Stimulated activated CD8-positive, alpha-beta memory T cell treated with anti-CD3 and anti-CD28 coated beads, Interleukin-15, amount 100 ng/mL, for 24 hours (primary cell): ENCODE data around the gene SIRPG.

Experiments used
- DNase-seq: peaks from one replicate; pipeline ENCODE4 v3.0.0-alpha.2; 2020; ENCODE audit warnings: low read depth

The SIRPG gene

DNA sequence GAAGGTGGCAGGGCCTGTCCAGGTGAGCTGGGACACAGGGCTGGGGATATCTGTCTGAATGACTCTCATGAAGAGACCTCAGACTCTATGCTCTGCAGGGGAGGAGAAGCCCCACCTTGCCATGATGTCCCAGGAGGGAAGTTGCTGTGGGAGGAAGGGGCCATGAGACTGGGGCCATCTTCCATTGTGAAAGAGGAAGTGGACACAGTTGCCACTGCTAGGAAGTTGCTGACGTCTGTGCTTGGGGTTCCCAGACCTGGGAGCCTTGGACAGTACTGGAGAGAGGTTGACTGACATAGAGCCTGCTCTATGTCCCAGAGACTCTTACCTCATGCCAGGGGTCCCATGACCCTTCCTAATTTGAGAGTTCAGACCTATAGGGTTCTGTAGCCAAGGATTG is 62.2 kb downstream of the SIRPG start:
- DNase-seq = no peak

DNA sequence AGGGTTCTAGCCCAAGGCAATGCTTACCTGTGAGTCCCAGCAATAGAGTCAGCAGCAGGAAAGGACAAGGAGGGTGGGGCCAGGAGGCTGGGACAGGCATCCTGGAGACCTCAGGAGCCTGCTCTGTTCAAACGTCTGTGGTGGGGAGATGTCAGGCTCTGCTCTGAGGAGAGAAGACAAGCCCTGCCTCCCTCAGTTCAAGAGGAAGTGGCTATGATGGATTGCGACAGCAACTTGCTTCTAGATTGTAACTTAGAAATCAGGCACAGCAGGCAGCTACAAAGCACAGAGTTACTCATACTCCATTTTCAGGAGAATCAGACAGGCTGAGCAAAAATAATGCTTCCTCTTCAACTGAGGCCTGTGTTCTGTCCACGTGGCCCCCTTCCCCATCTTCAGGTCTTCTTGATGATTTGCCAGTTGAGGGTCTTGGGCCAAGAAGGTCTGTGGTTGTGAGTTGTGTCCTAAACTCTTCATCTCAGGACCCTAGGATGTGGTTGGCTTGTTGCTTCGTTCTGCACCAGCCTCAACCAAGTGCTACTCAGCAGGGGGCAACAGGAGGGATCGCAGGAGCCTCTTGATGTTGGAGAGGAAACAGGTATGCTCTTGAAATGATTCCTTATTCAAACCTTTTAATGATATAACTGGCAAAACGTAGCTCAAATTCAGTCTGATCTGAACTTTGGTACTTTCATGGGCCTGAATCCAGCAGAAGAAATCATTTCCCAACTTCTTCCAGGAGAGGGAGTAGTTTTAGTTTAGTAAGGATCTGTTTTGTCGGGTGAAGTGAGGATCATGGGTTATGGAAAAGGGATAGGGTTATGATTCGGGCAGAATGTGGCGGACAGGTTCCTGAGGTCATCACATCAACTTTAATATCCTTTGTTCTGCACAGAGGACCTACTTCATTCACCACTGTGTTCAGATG is 68.8 kb downstream of the SIRPG start:
- DNase-seq = no peak

DNA sequence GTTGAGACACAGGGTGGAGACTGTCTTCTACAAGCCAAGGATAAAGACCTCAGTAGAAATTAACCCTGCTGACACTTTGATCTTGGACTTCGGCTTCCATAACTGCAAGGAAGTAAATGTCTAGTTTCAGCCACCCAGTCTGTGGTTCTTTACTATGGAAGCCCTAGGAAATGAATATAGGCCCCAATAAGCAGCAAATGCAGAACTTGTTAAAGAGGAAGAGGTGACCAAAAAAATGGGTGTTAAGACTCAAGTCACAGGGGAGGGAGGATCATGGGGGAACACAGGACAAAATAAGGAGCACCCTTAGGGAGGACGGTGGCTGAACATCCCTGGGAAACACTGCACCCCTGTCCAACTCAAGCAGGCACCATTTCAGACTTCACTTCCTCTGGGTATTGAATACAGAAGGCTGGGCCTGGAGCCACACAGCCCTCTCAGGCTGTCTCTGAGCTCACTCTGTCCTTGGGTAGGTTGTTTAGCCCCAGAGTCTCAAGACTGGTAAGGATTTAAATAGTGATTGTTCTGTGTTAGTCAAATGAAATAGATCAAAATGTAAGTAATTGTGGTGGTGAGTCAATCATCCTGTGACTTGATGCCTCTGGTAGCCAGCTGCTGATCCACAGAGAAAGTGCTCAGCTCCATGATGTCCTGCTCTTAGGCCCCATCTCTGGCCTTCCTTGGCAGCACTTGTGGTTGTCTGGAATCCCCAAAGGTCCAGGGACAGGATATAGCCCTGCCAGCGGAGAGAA is 69.6 kb downstream of the SIRPG start:
- DNase-seq = no peak

DNA sequence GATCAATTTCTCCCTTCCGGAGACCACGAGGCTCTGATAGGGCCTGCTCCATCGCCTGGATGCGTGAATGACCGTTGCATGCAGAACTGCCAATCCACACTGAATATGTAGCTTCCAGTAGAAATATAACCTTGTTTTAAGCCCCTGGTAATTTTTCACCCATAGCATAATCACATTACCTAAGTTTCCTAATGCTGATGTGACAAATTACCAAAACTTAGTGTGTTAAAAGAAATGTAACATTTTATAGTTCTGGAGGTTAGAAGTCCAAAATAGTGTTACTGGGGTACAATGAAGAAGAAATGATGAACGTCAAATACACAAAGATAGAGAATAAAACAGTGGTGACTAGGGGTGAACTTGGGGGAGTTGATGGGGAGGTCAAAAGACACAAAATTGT is 78.1 kb downstream of the SIRPG start:
- no peak for DNase-seq
